ENCODE results near the gene SORT1. TPM values are rescaled to one million over a fixed set of nuclear protein-coding genes. Genes with fewer than 3 reads are reported as not detected.

The SORT1 gene
- polyA plus RNA-seq, 1 donor from 2014 or later: 33.3 TPM

DNA sequence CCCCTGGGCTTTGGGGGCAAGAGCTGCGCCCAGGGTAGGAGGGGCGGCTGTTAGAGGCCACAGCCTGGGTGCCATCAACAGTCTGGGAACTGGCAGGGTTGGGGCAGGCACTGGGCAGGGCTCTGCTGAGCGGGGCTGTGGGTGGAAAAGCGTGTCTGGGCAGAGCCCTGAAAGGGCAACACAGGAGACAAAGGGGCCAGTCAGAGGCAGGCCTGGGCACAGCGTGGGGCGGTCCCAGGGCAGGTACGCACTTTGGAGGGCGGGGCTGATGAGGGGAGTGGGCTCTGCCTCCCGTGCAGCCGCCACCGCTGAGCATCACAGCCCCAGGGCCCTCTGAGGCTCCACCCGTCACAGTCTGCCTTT is 134.5 kb downstream of the SORT1 start:
- Histone ChIP-seq H3F3A (ENCODE audit: insufficient read depth, low read length, poor library complexity, severe bottlenecking) (no peaks in the 10 kb centered on the region), H3K27ac (ENCODE audit: low read length) (no peak overlapping the region), H3K4me2 (ENCODE audit: low read length) (no peak overlapping the region), H3K4me3 (ENCODE audit: low read length) (no peak overlapping the region), H3K9ac (ENCODE audit: low read length) (no peak overlapping the region), H3K9me3 (ENCODE audit: low read length) (no peaks in the 10 kb centered on the region), H4K20me1 (ENCODE audit: insufficient read depth) (no peaks in the 10 kb centered on the region), H3K27me3 (ENCODE audit: insufficient read depth, low read depth, low read length) (no peaks in the 10 kb centered on the region), H3K36me3 (ENCODE audit: insufficient read depth, low read length) (peaks cover 12% of the 10 kb centered on the region), H3K9me2 (ENCODE audit: insufficient read depth, low read length) (no peaks in the 10 kb centered on the region), H3K79me2 (replicated peaks; ENCODE audit: insufficient read depth, low read length) (no peaks in the 10 kb centered on the region), H2AFZ (ENCODE audit: low read depth, low read length) (no peak overlapping the region)
- TF ChIP-seq, protein P1, sequence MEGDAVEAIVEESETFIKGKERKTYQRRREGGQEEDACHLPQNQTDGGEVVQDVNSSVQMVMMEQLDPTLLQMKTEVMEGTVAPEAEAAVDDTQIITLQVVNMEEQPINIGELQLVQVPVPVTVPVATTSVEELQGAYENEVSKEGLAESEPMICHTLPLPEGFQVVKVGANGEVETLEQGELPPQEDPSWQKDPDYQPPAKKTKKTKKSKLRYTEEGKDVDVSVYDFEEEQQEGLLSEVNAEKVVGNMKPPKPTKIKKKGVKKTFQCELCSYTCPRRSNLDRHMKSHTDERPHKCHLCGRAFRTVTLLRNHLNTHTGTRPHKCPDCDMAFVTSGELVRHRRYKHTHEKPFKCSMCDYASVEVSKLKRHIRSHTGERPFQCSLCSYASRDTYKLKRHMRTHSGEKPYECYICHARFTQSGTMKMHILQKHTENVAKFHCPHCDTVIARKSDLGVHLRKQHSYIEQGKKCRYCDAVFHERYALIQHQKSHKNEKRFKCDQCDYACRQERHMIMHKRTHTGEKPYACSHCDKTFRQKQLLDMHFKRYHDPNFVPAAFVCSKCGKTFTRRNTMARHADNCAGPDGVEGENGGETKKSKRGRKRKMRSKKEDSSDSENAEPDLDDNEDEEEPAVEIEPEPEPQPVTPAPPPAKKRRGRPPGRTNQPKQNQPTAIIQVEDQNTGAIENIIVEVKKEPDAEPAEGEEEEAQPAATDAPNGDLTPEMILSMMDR (IDR thresholded peaks at IDR 0.05; ENCODE audit: poor library complexity, severe bottlenecking): no peak
- TF ChIP-seq TAF1 (IDR thresholded peaks at IDR 0.05; ENCODE audit: low read depth) (no peak), SMC3 (conservative IDR thresholded peaks at IDR 0.05; ENCODE audit: poor library complexity) (no peak), POLR2AphosphoS5 (IDR thresholded peaks at IDR 0.05) (no peak), EZH2 (IDR thresholded peaks at IDR 0.05; ENCODE audit: borderline replicate concordance, insufficient read depth, low read length, poor library complexity, severe bottlenecking) (no peak), EP300 (conservative IDR thresholded peaks at IDR 0.05; ENCODE audit: poor library complexity, severe bottlenecking) (no peak), RAD21 (conservative IDR thresholded peaks at IDR 0.05) (no peak), MXI1 (conservative IDR thresholded peaks at IDR 0.05; ENCODE audit: poor library complexity, severe bottlenecking) (no peak)
- TF ChIP-seq, protein P2, sequence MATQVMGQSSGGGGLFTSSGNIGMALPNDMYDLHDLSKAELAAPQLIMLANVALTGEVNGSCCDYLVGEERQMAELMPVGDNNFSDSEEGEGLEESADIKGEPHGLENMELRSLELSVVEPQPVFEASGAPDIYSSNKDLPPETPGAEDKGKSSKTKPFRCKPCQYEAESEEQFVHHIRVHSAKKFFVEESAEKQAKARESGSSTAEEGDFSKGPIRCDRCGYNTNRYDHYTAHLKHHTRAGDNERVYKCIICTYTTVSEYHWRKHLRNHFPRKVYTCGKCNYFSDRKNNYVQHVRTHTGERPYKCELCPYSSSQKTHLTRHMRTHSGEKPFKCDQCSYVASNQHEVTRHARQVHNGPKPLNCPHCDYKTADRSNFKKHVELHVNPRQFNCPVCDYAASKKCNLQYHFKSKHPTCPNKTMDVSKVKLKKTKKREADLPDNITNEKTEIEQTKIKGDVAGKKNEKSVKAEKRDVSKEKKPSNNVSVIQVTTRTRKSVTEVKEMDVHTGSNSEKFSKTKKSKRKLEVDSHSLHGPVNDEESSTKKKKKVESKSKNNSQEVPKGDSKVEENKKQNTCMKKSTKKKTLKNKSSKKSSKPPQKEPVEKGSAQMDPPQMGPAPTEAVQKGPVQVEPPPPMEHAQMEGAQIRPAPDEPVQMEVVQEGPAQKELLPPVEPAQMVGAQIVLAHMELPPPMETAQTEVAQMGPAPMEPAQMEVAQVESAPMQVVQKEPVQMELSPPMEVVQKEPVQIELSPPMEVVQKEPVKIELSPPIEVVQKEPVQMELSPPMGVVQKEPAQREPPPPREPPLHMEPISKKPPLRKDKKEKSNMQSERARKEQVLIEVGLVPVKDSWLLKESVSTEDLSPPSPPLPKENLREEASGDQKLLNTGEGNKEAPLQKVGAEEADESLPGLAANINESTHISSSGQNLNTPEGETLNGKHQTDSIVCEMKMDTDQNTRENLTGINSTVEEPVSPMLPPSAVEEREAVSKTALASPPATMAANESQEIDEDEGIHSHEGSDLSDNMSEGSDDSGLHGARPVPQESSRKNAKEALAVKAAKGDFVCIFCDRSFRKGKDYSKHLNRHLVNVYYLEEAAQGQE (IDR thresholded peaks at IDR 0.05; ENCODE audit: borderline replicate concordance): no peak

DNA sequence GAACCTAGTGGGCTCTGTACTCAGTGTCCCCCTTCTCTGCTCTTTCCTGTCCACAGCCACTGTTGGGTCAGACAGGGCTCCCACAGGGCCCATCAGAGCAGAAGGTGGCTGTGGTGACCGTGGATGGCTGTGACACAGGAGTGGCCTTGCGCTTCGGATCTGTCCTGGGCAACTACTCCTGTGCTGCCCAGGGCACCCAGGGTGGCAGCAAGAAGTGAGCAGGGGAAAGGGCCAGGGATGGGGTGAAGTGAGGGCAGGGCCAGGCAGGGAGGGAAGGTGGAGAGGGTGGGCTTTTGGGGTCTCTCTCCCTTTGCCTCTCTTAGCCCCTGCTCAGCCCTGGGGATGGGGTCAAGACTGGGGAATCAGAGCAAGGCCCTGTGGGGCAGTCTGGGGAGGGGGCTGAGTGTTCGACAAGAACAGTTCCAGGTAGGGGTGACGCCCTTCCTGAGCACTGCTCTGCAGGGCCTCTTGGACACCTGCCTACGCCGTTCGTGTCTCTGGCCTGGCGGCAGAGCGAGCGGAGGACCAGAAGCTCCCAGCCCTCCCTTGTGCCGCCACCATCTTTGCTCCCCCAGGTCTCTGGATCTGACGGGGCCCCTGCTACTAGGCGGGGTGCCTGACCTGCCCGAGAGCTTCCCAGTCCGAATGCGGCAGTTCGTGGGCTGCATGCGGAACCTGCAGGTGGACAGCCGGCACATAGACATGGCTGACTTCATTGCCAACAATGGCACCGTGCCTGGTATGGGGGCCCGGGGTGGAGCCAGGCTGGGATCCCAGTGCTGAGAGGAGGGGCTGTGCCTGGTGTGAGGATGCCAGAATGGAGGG is 135.3 kb downstream of the SORT1 start:
- no peaks in the 10 kb centered on the region for H3F3A ChIP-seq (ENCODE audit: insufficient read depth, low read length, poor library complexity, severe bottlenecking)
- no peak overlapping the region for H3K27ac ChIP-seq (ENCODE audit: low read length)
- no peaks in the 10 kb centered on the region for H3K79me2 ChIP-seq (replicated peaks; ENCODE audit: insufficient read depth, low read length)
- H3K4me2 ChIP-seq (ENCODE audit: low read length): no peak overlapping the region
- peaks cover 8% of the 10 kb centered on the region for H3K36me3 ChIP-seq (ENCODE audit: insufficient read depth, low read length)
- no peaks in the 10 kb centered on the region for H3K9me2 ChIP-seq (ENCODE audit: insufficient read depth, low read length)
- no peaks in the 10 kb centered on the region for H3K27me3 ChIP-seq (ENCODE audit: insufficient read depth, low read depth, low read length)
- TF ChIP-seq, protein P1 (IDR thresholded peaks at IDR 0.05; ENCODE audit: poor library complexity, severe bottlenecking): no peak
- TF ChIP-seq SMC3 (conservative IDR thresholded peaks at IDR 0.05; ENCODE audit: poor library complexity) (no peak), EP300 (conservative IDR thresholded peaks at IDR 0.05; ENCODE audit: poor library complexity, severe bottlenecking) (no peak), POLR2AphosphoS5 (IDR thresholded peaks at IDR 0.05) (no peak), RAD21 (conservative IDR thresholded peaks at IDR 0.05) (no peak), EZH2 (IDR thresholded peaks at IDR 0.05; ENCODE audit: borderline replicate concordance, insufficient read depth, low read length, poor library complexity, severe bottlenecking) (no peak)
- H3K9me3 ChIP-seq (ENCODE audit: low read length): no peaks in the 10 kb centered on the region
- H3K4me3 ChIP-seq (ENCODE audit: low read length): no peak overlapping the region
- no peak overlapping the region for H3K9ac ChIP-seq (ENCODE audit: low read length)
- H4K20me1 ChIP-seq (ENCODE audit: insufficient read depth): no peaks in the 10 kb centered on the region
- H2AFZ ChIP-seq (ENCODE audit: low read depth, low read length): no peak overlapping the region
